Astrocyte of the spinal cord (primary cell): ENCODE data around the gene DNASE1L1.

Experiments
- DNase-seq: peaks from one replicate; pipeline ENCODE4 v3.0.0; 2011; ENCODE audit warnings: low read depth, low spot score
- H3K4me3 ChIP-seq: 2 replicates; pipeline ENCODE4 v1.5.1; 2011; ENCODE audit warnings: low read depth, mild to moderate bottlenecking, low read length, moderate library complexity
- CTCF ChIP-seq: IDR thresholded peaks from 2 replicates; pipeline ENCODE4 v1.5.1; 2012; ENCODE audit warnings: low read depth, mild to moderate bottlenecking, low read length, inconsistent platforms
- in situ Hi-C: cut with HindIII; loops from 2 replicates; pipeline ENCODE4 v1.10.0; 2017; ENCODE audit warnings: low sequenced_read_pairs

DNASE1L1 gene

GRCh38 chrX:154448484-154448883 lies 39.4 kb upstream of the DNASE1L1 start:
- no peak for TF ChIP-seq CTCF
- no peak overlapping the region for H3K4me3 ChIP-seq
- DNase-seq, result no peak
- in situ Hi-C loops, result no loop called here

GRCh38 chrX:154446430-154446829 lies 37.4 kb upstream of the DNASE1L1 start:
- in situ Hi-C loops, result no loop called here
- no peak for TF ChIP-seq CTCF
- no peak overlapping the region for H3K4me3 ChIP-seq

GRCh38 chrX:154445776-154446175 lies 36.7 kb upstream of the DNASE1L1 start:
- in situ Hi-C loops, result no loop called here

More at GRCh38 chrX:154446430-154446829, 37.4 kb upstream of the DNASE1L1 start:
- no peak for DNase-seq

GRCh38 chrX:154444755-154445246 lies 35.7 kb upstream of the DNASE1L1 start:
- in situ Hi-C loops, result no loop called here
- no peak for TF ChIP-seq CTCF

More at GRCh38 chrX:154445776-154446175, 36.7 kb upstream of the DNASE1L1 start:
- H3K4me3 ChIP-seq, result no peak overlapping the region
- TF ChIP-seq CTCF, result no peak
- DNase-seq, result no peak

GRCh38 chrX:154443992-154444754 lies 35.1 kb upstream of the DNASE1L1 start, which contains the start of gene FAM50A:
Gene FAM50A (plus strand): TSS chrX:154444141. CDS start chrX:154444236, 95 bp downstream.
- TF ChIP-seq CTCF, result no peak
- peak; percentile 41 for DNase-seq
- H3K4me3 ChIP-seq, result peak within 1 kb of the TSS; percentile 55
- in situ Hi-C loops, result no loop called here

More at GRCh38 chrX:154444755-154445246, 35.7 kb upstream of the DNASE1L1 start:
- peak overlapping the region; percentile 55 for H3K4me3 ChIP-seq
- no peak for DNase-seq

GRCh38 chrX:154443479-154443910 lies 34.4 kb upstream of the DNASE1L1 start:
- no peak for DNase-seq
- TF ChIP-seq CTCF, result no peak
- in situ Hi-C loops, result no loop called here
- H3K4me3 ChIP-seq, result peak overlapping the region; percentile 20
